ENCODE data around the gene ARHGEF5.
"Not testable (repeated sequence)": the region's sequence is repeated elsewhere in the genome, so short reads cannot be mapped to it uniquely, and the experiment has no call there.

The ARHGEF5 gene

GRCh38 chr7:144355176-144355822 lies at the start of gene ARHGEF5:
Gene ARHGEF5, plus strand, starts transcription at chr7:144355402. Its CDS starts 7,268 bp downstream, at chr7:144362670.
- not testable (repeated sequence) for DNase-seq

GRCh38 chr7:144309702-144310101 lies 45.5 kb upstream of the ARHGEF5 start:
- DNase-seq = not testable (repeated sequence)

- not testable (repeated sequence) for DNase-seq
Measured at GRCh38 chr7:144311218-144311617, 44.0 kb upstream of the ARHGEF5 start.

- not testable (repeated sequence) for DNase-seq
Measured at GRCh38 chr7:144311872-144312469, 43.2 kb upstream of the ARHGEF5 start, which contains the start of gene OR2A1. Gene OR2A1, plus strand, starts transcription at chr7:144312419. Its CDS starts 5,706 bp downstream, at chr7:144318125.

GRCh38 chr7:144317537-144317936 lies 37.7 kb upstream of the ARHGEF5 start:
- DNase-seq = not testable (repeated sequence)

- DNase-seq = not testable (repeated sequence)
Measured at GRCh38 chr7:144319547-144319946, 35.7 kb upstream of the ARHGEF5 start.

- not testable (repeated sequence) for DNase-seq
Measured at GRCh38 chr7:144321677-144322206, 33.5 kb upstream of the ARHGEF5 start.

- DNase-seq = not testable (repeated sequence)
Measured at GRCh38 chr7:144323359-144323758, 31.8 kb upstream of the ARHGEF5 start.

- not testable (repeated sequence) for DNase-seq
Measured at GRCh38 chr7:144325868-144326267, 29.3 kb upstream of the ARHGEF5 start.

GRCh38 chr7:144330044-144330443 lies 25.2 kb upstream of the ARHGEF5 start:
- not testable (repeated sequence) for DNase-seq

GRCh38 chr7:144331221-144331995 lies 23.8 kb upstream of the ARHGEF5 start:
- not testable (repeated sequence) for DNase-seq

- DNase-seq = not testable (repeated sequence)
Measured at GRCh38 chr7:144331996-144332288, 23.3 kb upstream of the ARHGEF5 start.

- DNase-seq = not testable (repeated sequence)
Measured at GRCh38 chr7:144348625-144349024, 6.6 kb upstream of the ARHGEF5 start.

GRCh38 chr7:144351667-144352066 lies 3.5 kb upstream of the ARHGEF5 start:
- DNase-seq = not testable (repeated sequence)

- not testable (repeated sequence) for DNase-seq
Measured at GRCh38 chr7:144356185-144356584, 983 bp downstream of the ARHGEF5 start.

- DNase-seq = not testable (repeated sequence)
Measured at GRCh38 chr7:144356860-144357259, 1.7 kb downstream of the ARHGEF5 start.

- not testable (repeated sequence) for DNase-seq
Measured at GRCh38 chr7:144362061-144362460, 6.9 kb downstream of the ARHGEF5 start.

- not testable (repeated sequence) for DNase-seq
Measured at GRCh38 chr7:144365523-144365922, 10.3 kb downstream of the ARHGEF5 start.

GRCh38 chr7:144367250-144367649 lies 12.0 kb downstream of the ARHGEF5 start:
- DNase-seq = not testable (repeated sequence)

- not testable (repeated sequence) for DNase-seq
Measured at GRCh38 chr7:144369221-144369620, 14.0 kb downstream of the ARHGEF5 start.

- no peak for DNase-seq
Measured at GRCh38 chr7:144378651-144379050, 23.4 kb downstream of the ARHGEF5 start.

- DNase-seq = no peak
Measured at GRCh38 chr7:144379776-144380384, 24.7 kb downstream of the ARHGEF5 start.

GRCh38 chr7:144384071-144384470 lies 28.9 kb downstream of the ARHGEF5 start:
- DNase-seq = no peak

Measured in activated gamma-delta T cell treated with Interleukin-2 at 50 U/mL for 16 hours (primary cell).